ENCODE results near the gene BACE2. TPM values are rescaled to one million over a fixed set of nuclear protein-coding genes. Genes with fewer than 3 reads are reported as not detected.

BACE2 gene
- total RNA-seq, 3 donors from 2014 or later (not counting 1 experiment from before 2014, with no cell fraction given), result 0.12 to 10.3 (median 0.29) TPM

- no peaks in the 10 kb centered on the region for H3K36me3 Mint-ChIP-seq
- no peak overlapping the region for H3K27ac Mint-ChIP-seq
- peaks cover 14 to 17% of the 10 kb centered on the region in 2 donors for H3K27me3 Mint-ChIP-seq (ENCODE audit: low read depth in 2 of 2)
- no peak overlapping the region for H3K4me3 Mint-ChIP-seq
- no peak for ATAC-seq
- intact Hi-C loops (cut with micrococcal nuclease), result no loop called here
- no peak overlapping the region for H3K4me3 ChIP-seq (ENCODE audit: low read length)
- 88% methylated on average over 5 of the region's 8 CpGs for WGBS (ENCODE audit: insufficient coverage)
- TF ChIP-seq CTCF (IDR thresholded peaks at IDR 0.05), result no peak
- H3K4me1 ChIP-seq (ENCODE audit: control insufficient read depth, insufficient read depth, low read length), result peaks cover 33% of the 10 kb centered on the region
- H3K9me3 ChIP-seq (ENCODE audit: control insufficient read depth, insufficient read depth, low read length), result no peaks in the 10 kb centered on the region
- H3K9me3 Mint-ChIP-seq, result no peaks in the 10 kb centered on the region
- no peaks in the 10 kb centered on the region for H3K36me3 ChIP-seq (ENCODE audit: control insufficient read depth, insufficient read depth, low read length)
- DNase-seq, result no peak
- no peaks in the 10 kb centered on the region for H3K27me3 ChIP-seq (ENCODE audit: control insufficient read depth, insufficient read depth, low read length)
- no peak overlapping the region for H3K27ac ChIP-seq (ENCODE audit: low read length)
- peaks cover 8 to 9% of the 10 kb centered on the region in 2 donors for H3K4me1 Mint-ChIP-seq
Observed at GRCh38 chr21:41211060-41211805, 43.3 kb downstream of the BACE2 start.

GRCh38 chr21:41213021-41213420 lies 45.1 kb downstream of the BACE2 start:
- H3K27me3 Mint-ChIP-seq (ENCODE audit: low read depth in 2 of 2), result peaks cover 17 to 21% of the 10 kb centered on the region in 2 donors
- no peaks in the 10 kb centered on the region for H3K36me3 Mint-ChIP-seq
- no peak for ATAC-seq
- Histone ChIP-seq H3K27me3 (ENCODE audit: control insufficient read depth, insufficient read depth, low read length) (no peaks in the 10 kb centered on the region), H3K4me1 (ENCODE audit: control insufficient read depth, insufficient read depth, low read length) (peaks cover 29% of the 10 kb centered on the region), H3K36me3 (ENCODE audit: control insufficient read depth, insufficient read depth, low read length) (no peaks in the 10 kb centered on the region), H3K27ac (ENCODE audit: low read length) (no peak overlapping the region), H3K9me3 (ENCODE audit: control insufficient read depth, insufficient read depth, low read length) (no peaks in the 10 kb centered on the region), H3K4me3 (ENCODE audit: low read length) (no peak overlapping the region)
- no peak for DNase-seq
- TF ChIP-seq CTCF (IDR thresholded peaks at IDR 0.05), result no peak
- intact Hi-C loops (cut with micrococcal nuclease), result no loop called here
- 89% methylated on average over 5 of the region's 5 CpGs for WGBS (ENCODE audit: insufficient coverage)
- H3K4me3 Mint-ChIP-seq, result no peak overlapping the region
- H3K9me3 Mint-ChIP-seq, result no peaks in the 10 kb centered on the region
- H3K27ac Mint-ChIP-seq, result no peak overlapping the region
- H3K4me1 Mint-ChIP-seq, result peaks cover 11% of the 10 kb centered on the region in 2 donors

- Mint-ChIP-seq H3K36me3 (no peaks in the 10 kb centered on the region), H3K4me3 (no peak overlapping the region)
- 14% methylated on average over 12 of the region's 12 CpGs for WGBS (ENCODE audit: insufficient coverage)
Observed at GRCh38 chr21:41215856-41216408, 48.0 kb downstream of the BACE2 start.

More at GRCh38 chr21:41215856-41216408, 48.0 kb downstream of the BACE2 start:
- no peak overlapping the region for H3K4me3 ChIP-seq (ENCODE audit: low read length)
- no peak overlapping the region for H3K27ac ChIP-seq (ENCODE audit: low read length)
- no peaks in the 10 kb centered on the region for H3K27me3 ChIP-seq (ENCODE audit: control insufficient read depth, insufficient read depth, low read length)
- no peaks in the 10 kb centered on the region for H3K36me3 ChIP-seq (ENCODE audit: control insufficient read depth, insufficient read depth, low read length)
- intact Hi-C loops (cut with micrococcal nuclease), result no loop called here
- peaks cover 21% of the 10 kb centered on the region for H3K4me1 ChIP-seq (ENCODE audit: control insufficient read depth, insufficient read depth, low read length)
- Mint-ChIP-seq H3K9me3 (no peaks in the 10 kb centered on the region), H3K4me1 (peaks cover 11% of the 10 kb centered on the region in 2 donors), H3K27ac (no peak overlapping the region), H3K27me3 (ENCODE audit: low read depth in 2 of 2) (peaks cover 17 to 21% of the 10 kb centered on the region in 2 donors)
- DNase-seq, result no peak
- TF ChIP-seq CTCF (IDR thresholded peaks at IDR 0.05), result no peak
- no peaks in the 10 kb centered on the region for H3K9me3 ChIP-seq (ENCODE audit: control insufficient read depth, insufficient read depth, low read length)
- no peak for ATAC-seq

Measured in natural killer cell (primary cell).